ENCODE measurements around the gene ANK3. TPM values are rescaled to one million over a fixed set of nuclear protein-coding genes. Genes with fewer than 3 reads are reported as not detected.

ANK3 gene
- total RNA-seq, 2 experiments from 2014 or later = 60.5 to 61.9 TPM

DNA sequence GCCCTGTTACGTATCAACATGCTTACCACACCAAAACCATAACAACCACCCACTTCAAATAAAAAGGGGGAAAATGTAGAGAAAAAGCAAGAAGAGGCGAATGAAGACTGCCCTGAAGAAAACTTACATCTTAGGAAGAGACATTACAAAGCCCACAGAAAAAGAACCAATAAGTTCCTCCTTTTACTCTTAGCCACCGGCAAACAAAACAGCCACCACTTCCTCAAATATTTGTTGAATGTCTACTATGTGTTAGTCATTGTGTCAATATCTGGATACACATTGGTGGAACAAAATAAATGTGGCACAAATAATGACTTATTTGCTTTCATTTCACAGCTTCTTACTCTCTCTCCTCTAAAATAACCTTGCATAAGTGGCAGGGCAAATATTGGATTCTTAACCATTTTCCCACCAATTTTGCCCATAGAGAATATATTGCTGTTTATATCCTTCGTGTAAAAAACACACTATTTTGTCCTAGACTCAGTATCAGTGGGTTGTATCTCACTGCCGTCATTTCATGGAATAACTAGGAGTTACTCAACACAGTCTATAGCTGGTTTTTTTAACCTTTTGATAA, 106.8 kb downstream of the ANK3 start:
- CTCF ChIA-PET = no interaction called here
- H3K36me3 Mint-ChIP-seq (ENCODE audit: low read depth) = peaks cover 25% of the 10 kb centered on the region

DNA sequence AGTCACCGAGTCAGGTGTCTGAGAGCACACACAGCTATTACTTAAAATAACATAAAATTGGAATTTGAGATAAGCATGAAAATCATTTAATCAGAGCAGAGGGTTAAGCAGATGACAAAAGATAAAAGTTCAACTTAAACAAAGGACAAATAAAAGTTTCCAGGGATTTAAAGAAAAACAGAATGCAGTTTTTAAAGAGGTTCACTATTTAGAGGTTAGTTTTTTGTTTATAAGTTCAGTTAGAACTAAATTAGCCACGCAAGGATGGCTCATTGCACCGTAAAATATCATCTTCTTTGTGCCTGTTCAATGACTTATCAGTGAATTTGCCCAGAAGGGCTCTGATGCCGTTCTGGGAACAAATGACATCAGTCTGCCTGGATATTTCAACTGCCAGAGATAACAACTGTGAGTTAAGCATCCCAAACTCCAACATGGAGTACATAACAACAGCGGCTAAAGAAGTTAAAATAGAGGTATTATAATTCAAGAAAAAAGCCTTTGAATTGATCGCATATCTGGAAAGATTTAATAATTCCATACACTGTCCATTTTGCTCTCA, 107.8 kb downstream of the ANK3 start:
- TF ChIP-seq, protein P1, sequence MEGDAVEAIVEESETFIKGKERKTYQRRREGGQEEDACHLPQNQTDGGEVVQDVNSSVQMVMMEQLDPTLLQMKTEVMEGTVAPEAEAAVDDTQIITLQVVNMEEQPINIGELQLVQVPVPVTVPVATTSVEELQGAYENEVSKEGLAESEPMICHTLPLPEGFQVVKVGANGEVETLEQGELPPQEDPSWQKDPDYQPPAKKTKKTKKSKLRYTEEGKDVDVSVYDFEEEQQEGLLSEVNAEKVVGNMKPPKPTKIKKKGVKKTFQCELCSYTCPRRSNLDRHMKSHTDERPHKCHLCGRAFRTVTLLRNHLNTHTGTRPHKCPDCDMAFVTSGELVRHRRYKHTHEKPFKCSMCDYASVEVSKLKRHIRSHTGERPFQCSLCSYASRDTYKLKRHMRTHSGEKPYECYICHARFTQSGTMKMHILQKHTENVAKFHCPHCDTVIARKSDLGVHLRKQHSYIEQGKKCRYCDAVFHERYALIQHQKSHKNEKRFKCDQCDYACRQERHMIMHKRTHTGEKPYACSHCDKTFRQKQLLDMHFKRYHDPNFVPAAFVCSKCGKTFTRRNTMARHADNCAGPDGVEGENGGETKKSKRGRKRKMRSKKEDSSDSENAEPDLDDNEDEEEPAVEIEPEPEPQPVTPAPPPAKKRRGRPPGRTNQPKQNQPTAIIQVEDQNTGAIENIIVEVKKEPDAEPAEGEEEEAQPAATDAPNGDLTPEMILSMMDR (IDR thresholded peaks at IDR 0.05) = no peak
- Mint-ChIP-seq H3K9me3 (no peaks in the 10 kb centered on the region), H3K36me3 (ENCODE audit: low read depth) (peaks cover 35% of the 10 kb centered on the region), H3K27ac (no peak overlapping the region), H3K4me1 (ENCODE audit: low read depth) (no peaks in the 10 kb centered on the region), H3K4me3 (no peak overlapping the region), H3K27me3 (no peaks in the 10 kb centered on the region)
- Histone ChIP-seq H3K4me1 (ENCODE audit: insufficient read depth, low read length) (no peaks in the 10 kb centered on the region), H3K27ac (ENCODE audit: low read depth in 1 of 2, low read length in 2 of 2) (no peak overlapping the region), H3K27me3 (ENCODE audit: control insufficient read depth in 1 of 2, insufficient read depth in 2 of 2, low read length in 2 of 2) (no peaks in the 10 kb centered on the region), H3K9me3 (ENCODE audit: control insufficient read depth in 1 of 2, insufficient read depth in 1 of 2, low read length in 2 of 2) (no peaks in the 10 kb centered on the region), H3K4me3 (ENCODE audit: low read length) (no peak overlapping the region), H3K36me3 (ENCODE audit: insufficient read depth, low read length) (peaks cover 7% of the 10 kb centered on the region)
- ChIA-PET CTCF (no interaction called here), POLR2A (no interaction called here)
- intact Hi-C loops (cut with DNase I, micrococcal nuclease) = no loop called here
- ATAC-seq (ENCODE audit: poor library complexity) (no peak), DNase-seq (no peak)

More for the DNA sequence above, 106.8 kb downstream of the ANK3 start:
- Histone ChIP-seq H3K36me3 (ENCODE audit: insufficient read depth, low read length) (peaks cover 7% of the 10 kb centered on the region), H3K9me3 (ENCODE audit: control insufficient read depth in 1 of 2, insufficient read depth in 1 of 2, low read length in 2 of 2) (no peaks in the 10 kb centered on the region), H3K27ac (ENCODE audit: low read depth in 1 of 2, low read length in 2 of 2) (no peak overlapping the region), H3K27me3 (ENCODE audit: control insufficient read depth in 1 of 2, insufficient read depth in 2 of 2, low read length in 2 of 2) (no peaks in the 10 kb centered on the region), H3K4me3 (ENCODE audit: low read length) (no peak overlapping the region), H3K4me1 (ENCODE audit: insufficient read depth, low read length) (no peaks in the 10 kb centered on the region)
- ATAC-seq (ENCODE audit: poor library complexity) (no peak), DNase-seq (peak in 3 of 14 experiments; percentile 2 to 37 (median 7))
- Mint-ChIP-seq H3K9me3 (no peaks in the 10 kb centered on the region), H3K27me3 (no peaks in the 10 kb centered on the region), H3K27ac (no peak overlapping the region), H3K4me3 (no peak overlapping the region), H3K4me1 (ENCODE audit: low read depth) (no peaks in the 10 kb centered on the region)
- POLR2A ChIA-PET = no interaction called here
- intact Hi-C loops (cut with DNase I, micrococcal nuclease) = no loop called here
- TF ChIP-seq, protein P1 (IDR thresholded peaks at IDR 0.05) = no peak

DNA sequence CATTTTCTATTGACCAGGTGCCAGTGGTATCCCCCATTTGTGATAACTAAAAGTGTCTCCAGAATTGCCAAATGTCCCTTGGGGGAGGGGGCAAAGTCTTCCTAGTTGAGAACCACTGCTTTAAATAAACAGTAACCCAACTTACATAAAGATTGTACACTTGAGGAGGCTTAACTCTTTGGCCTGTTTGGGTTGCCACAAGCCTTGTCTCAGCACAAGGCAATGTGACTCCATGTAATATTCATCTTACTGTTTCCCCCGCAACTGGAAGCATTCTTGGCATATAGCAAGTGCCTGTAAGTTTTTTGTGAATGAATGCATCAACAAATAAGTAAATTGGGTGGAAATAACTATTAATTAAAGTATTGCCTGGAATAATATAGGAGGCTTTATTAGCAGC, 108.3 kb downstream of the ANK3 start:
- Mint-ChIP-seq H3K4me1 (ENCODE audit: low read depth) (no peaks in the 10 kb centered on the region), H3K4me3 (no peak overlapping the region), H3K9me3 (no peaks in the 10 kb centered on the region), H3K27me3 (no peaks in the 10 kb centered on the region), H3K36me3 (ENCODE audit: low read depth) (peaks cover 40% of the 10 kb centered on the region), H3K27ac (no peak overlapping the region)
- H3K27me3 ChIP-seq (ENCODE audit: control insufficient read depth in 1 of 2, insufficient read depth in 2 of 2, low read length in 2 of 2) = no peaks in the 10 kb centered on the region
- peaks cover 7% of the 10 kb centered on the region for H3K36me3 ChIP-seq (ENCODE audit: insufficient read depth, low read length)
- TF ChIP-seq, protein P1 (IDR thresholded peaks at IDR 0.05) = no peak
- DNase-seq (no peak), ATAC-seq (ENCODE audit: poor library complexity) (no peak)
- H3K9me3 ChIP-seq (ENCODE audit: control insufficient read depth in 1 of 2, insufficient read depth in 1 of 2, low read length in 2 of 2) = no peaks in the 10 kb centered on the region
- POLR2A ChIA-PET = no interaction called here
- CTCF ChIA-PET = no interaction called here
- no peak overlapping the region for H3K27ac ChIP-seq (ENCODE audit: low read depth in 1 of 2, low read length in 2 of 2)
- H3K4me1 ChIP-seq (ENCODE audit: insufficient read depth, low read length) = no peaks in the 10 kb centered on the region
- H3K4me3 ChIP-seq (ENCODE audit: low read length) = no peak overlapping the region
- intact Hi-C loops (cut with DNase I, micrococcal nuclease) = no loop called here
